Tibial artery (tissue), 4 donors: ENCODE results near the gene PRDM1.

ENCODE experiments used
- DNase-seq, 2 donors: peaks; one replicate each; pipeline ENCODE4 v3.0.0-alpha.2; 2019
- H3K27ac ChIP-seq, 2 donors: fragments of 200-600 bp; sonication (generic) in 1 of 2; 1 replicate in 1 of 2; 2 replicates in 1 of 2; pipeline ENCODE4 v1.5.1; 2018 to 2019; ENCODE audit warnings: mild to moderate bottlenecking in 1 of 2
- H3K27me3 ChIP-seq, 2 donors: fragments of 200-600 bp; sonication (generic) in 1 of 2; one replicate each; pipeline versions ENCODE4 v1.5.1 to v1.6.0; 2016 to 2019
- H3K36me3 ChIP-seq, 3 donors: fragments of 200-600 bp; sonication (generic) in 2 of 3; one replicate each; pipeline ENCODE4 v1.5.1; 2016 to 2019; ENCODE audit warnings: mild to moderate bottlenecking in 2 of 3
- H3K4me1 ChIP-seq, 4 donors: fragments of 200-600 bp; sonication (generic) in 2 of 4; 1 replicate in 3 of 4; 2 replicates in 1 of 4; pipeline ENCODE4 v1.5.1; 2016 to 2019
- H3K4me3 ChIP-seq, 2 donors: fragments of 200-600 bp; sonication (generic) in 1 of 2; 1 replicate in 1 of 2; 2 replicates in 1 of 2; pipeline ENCODE4 v1.5.1; 2018 to 2019; ENCODE audit warnings: mild to moderate bottlenecking in 2 of 2
- H3K9me3 ChIP-seq, 3 donors: fragments of 200-600 bp; sonication (generic) in 1 of 3; one replicate each; pipeline ENCODE4 v1.5.1; 2016 to 2019
- CTCF ChIP-seq, 2 experiments: fragments of 200-600 bp in 1 of 2; fragments of 450-650 bp in 1 of 2; IDR thresholded peaks; one replicate each; pipeline ENCODE4 v1.5.1; 2017 to 2019; ENCODE audit warnings: antibody characterized with exemption in 2 of 2, mild to moderate bottlenecking in 1 of 2, moderate library complexity in 1 of 2
- intact Hi-C: fragments of 100-400 bp; cut with DNase I; formaldehyde crosslinking; loops from one replicate; pipeline ENCODE4 v1.15.0; 2023; ENCODE audit warnings: low total_unique reads

Gene PRDM1

GRCh38 chr6:106156413-106156812, 70.3 kb downstream of the PRDM1 start:
- intact Hi-C loops: no loop called here
- Histone ChIP-seq H3K9me3 (no peaks in the 10 kb centered on the region), H3K4me1 (no peaks in the 10 kb centered on the region), H3K27me3 (no peaks in the 10 kb centered on the region), H3K4me3 (no peak overlapping the region), H3K27ac (no peak overlapping the region), H3K36me3 (no peaks in the 10 kb centered on the region)
- TF ChIP-seq CTCF (IDR thresholded peaks at IDR 0.05): no peak
- no peak for DNase-seq

DNA sequence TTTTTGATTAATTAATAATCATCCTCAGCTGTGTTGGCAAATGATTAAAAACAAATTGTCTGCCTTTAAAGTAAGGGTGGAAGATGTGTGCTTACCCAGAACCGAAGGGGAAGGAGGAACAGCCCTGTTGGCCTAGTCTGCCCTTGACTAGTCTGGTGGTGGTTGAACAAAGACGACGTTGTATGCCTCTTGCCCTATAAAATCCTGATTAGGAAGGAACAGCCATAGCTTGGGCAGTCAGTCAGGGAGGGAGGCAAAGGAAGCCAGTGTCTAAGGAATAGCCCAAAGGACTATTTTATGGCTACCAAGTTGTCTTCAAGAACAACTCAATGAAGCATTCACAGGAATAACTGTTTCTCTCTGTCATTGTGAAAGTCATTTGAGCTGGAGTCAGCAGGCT, 70.7 kb downstream of the PRDM1 start:
- no peaks in the 10 kb centered on the region for H3K9me3 ChIP-seq
- H3K4me1 ChIP-seq: no peaks in the 10 kb centered on the region
- H3K4me3 ChIP-seq: no peak overlapping the region
- DNase-seq: no peak
- H3K36me3 ChIP-seq: no peaks in the 10 kb centered on the region
- no peak overlapping the region for H3K27ac ChIP-seq
- H3K27me3 ChIP-seq: no peaks in the 10 kb centered on the region
- intact Hi-C loops: no loop called here
- TF ChIP-seq CTCF (IDR thresholded peaks at IDR 0.05): no peak

DNA sequence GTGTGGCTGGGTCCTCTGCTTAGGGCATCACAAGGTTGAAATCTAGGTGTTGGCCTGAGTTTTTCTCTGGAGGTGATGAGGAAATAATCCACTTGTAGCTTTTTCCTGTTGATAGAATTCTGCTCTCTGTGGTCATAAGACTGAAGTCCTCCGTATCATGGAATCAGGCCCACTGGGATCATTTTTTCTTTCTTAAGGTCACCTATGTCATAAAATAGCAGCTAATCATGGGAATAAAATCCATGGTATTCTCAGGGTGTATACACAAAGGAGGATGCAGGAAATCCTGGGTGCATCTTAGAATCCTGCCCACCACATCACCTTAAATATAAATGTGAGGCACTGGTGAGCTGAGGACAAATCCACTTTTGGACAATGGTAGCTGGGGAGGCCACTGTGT, 72.7 kb downstream of the PRDM1 start:
- no peak overlapping the region for H3K4me3 ChIP-seq
- H3K27ac ChIP-seq: no peak overlapping the region
- H3K27me3 ChIP-seq: no peaks in the 10 kb centered on the region
- H3K9me3 ChIP-seq: no peaks in the 10 kb centered on the region
- intact Hi-C loops: no loop called here
- DNase-seq: no peak
- no peaks in the 10 kb centered on the region for H3K4me1 ChIP-seq
- H3K36me3 ChIP-seq: no peaks in the 10 kb centered on the region
- TF ChIP-seq CTCF (IDR thresholded peaks at IDR 0.05): no peak
